Hepatocyte (in vitro differentiated cells): ENCODE data around the gene COPZ2.

Experiments used
- EZH2 ChIP-seq: fragments of 200-600 bp; sonication (generic); IDR thresholded peaks from 2 replicates; pipeline ENCODE4 v1.6.1; 2016; ENCODE audit warnings: antibody characterized with exemption, mild to moderate bottlenecking, borderline replicate concordance
- TF ChIP-seq, protein P1 (sequence below): fragments of 200-600 bp; sonication (generic); IDR thresholded peaks from 2 replicates; pipeline ENCODE4 v1.5.1; 2016; ENCODE audit warnings: antibody characterized with exemption, mild to moderate bottlenecking; ENCODE audit not compliant: poor library complexity

- TF ChIP-seq, protein P1, sequence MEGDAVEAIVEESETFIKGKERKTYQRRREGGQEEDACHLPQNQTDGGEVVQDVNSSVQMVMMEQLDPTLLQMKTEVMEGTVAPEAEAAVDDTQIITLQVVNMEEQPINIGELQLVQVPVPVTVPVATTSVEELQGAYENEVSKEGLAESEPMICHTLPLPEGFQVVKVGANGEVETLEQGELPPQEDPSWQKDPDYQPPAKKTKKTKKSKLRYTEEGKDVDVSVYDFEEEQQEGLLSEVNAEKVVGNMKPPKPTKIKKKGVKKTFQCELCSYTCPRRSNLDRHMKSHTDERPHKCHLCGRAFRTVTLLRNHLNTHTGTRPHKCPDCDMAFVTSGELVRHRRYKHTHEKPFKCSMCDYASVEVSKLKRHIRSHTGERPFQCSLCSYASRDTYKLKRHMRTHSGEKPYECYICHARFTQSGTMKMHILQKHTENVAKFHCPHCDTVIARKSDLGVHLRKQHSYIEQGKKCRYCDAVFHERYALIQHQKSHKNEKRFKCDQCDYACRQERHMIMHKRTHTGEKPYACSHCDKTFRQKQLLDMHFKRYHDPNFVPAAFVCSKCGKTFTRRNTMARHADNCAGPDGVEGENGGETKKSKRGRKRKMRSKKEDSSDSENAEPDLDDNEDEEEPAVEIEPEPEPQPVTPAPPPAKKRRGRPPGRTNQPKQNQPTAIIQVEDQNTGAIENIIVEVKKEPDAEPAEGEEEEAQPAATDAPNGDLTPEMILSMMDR, result no peak
- TF ChIP-seq EZH2, result no peak
Observed at GRCh38 chr17:48030531-48030930, 7.1 kb downstream of the COPZ2 start.
